IMR-90 (cell line): ENCODE data around the gene GRID1. TPM values are rescaled to one million over a fixed set of nuclear protein-coding genes. Genes with fewer than 3 reads are reported as not detected.

Experiments used
- ATAC-seq: fragments of 200-7000 bp; cut with Tn5 transposase; 2 replicates; pipeline ENCODE4 v1.9.1; 2020; ENCODE audit warnings: low read depth, mild to moderate bottlenecking, moderate library complexity
- BruUV-seq: library from RNA; stranded (reverse); fragments of 400-500 nt; replicated peaks from 2 replicates; lab custom pipeline; 2021; lab: Mats Ljungman, UMichigan
- CTCF ChIA-PET: fragments of 300-600 bp; formaldehyde crosslinking; extraction: SDS; loops from one replicate; lab custom pipeline; 2021; ENCODE audit warnings: antibody characterized with exemption; lab: Yijun Ruan, JAX
- POLR2A ChIA-PET: fragments of 300-600 bp; sonication (Branson Sonifier 250); formaldehyde crosslinking; loops from one replicate; lab custom pipeline; 2022; ENCODE audit warnings: antibody characterized with exemption; ENCODE audit not compliant: unreplicated experiment; lab: Charles Lee
- DNase-seq: peaks from one replicate; pipeline ENCODE4 v3.0.0; 2013
- H2AFZ ChIP-seq: replicated peaks from 2 replicates; pipeline ENCODE3; 2013; ENCODE audit warnings: low read length, mild to moderate bottlenecking; ENCODE audit not compliant: poor library complexity
- H2AK5ac ChIP-seq: 2 replicates; pipeline ENCODE4 v1.6.1; 2013; ENCODE audit warnings: low read depth, low read length, inconsistent platforms
- H2AK9ac ChIP-seq: replicated peaks from 2 replicates; pipeline ENCODE3; 2013; ENCODE audit warnings: mild to moderate bottlenecking, low read depth, low read length, moderate library complexity; ENCODE audit not compliant: poor library complexity
- H2BK120ac ChIP-seq: 2 replicates; pipeline ENCODE4 v1.6.1; 2013; ENCODE audit warnings: low read depth, low read length, inconsistent platforms
- H2BK15ac ChIP-seq: 3 replicates; pipeline ENCODE4 v1.6.1; 2013; ENCODE audit warnings: low read depth, low read length, inconsistent platforms
- H2BK20ac ChIP-seq: 2 replicates; pipeline ENCODE4 v1.6.1; 2013; ENCODE audit warnings: low read depth, mild to moderate bottlenecking, inconsistent platforms, low read length, moderate library complexity
- H2BK5ac ChIP-seq: 2 replicates; pipeline ENCODE4 v1.6.1; 2013; ENCODE audit warnings: mild to moderate bottlenecking, low read depth, low read length, inconsistent platforms; ENCODE audit not compliant: poor library complexity, severe bottlenecking
- H3K14ac ChIP-seq: replicated peaks from 2 replicates; pipeline ENCODE4 v1.6.1; 2013; ENCODE audit warnings: low read depth, low read length, inconsistent platforms
- H3K18ac ChIP-seq: 2 replicates; pipeline ENCODE4 v1.6.1; 2013; ENCODE audit warnings: low read depth, low read length, control low read depth
- H3K23ac ChIP-seq: 2 replicates; pipeline ENCODE4 v1.6.1; 2013; ENCODE audit warnings: low read depth, low read length, inconsistent platforms
- H3K27ac ChIP-seq: 2 replicates; pipeline ENCODE4 v1.5.1; 2013; ENCODE audit warnings: mild to moderate bottlenecking, control low read depth, low read length; ENCODE audit not compliant: insufficient read depth
- H3K27me3 ChIP-seq: 2 replicates; pipeline ENCODE4 v1.6.1; 2013; ENCODE audit warnings: low read length; ENCODE audit not compliant: control insufficient read depth, insufficient read depth
- H3K36me3 ChIP-seq: 2 replicates; pipeline ENCODE4 v1.6.1; 2013; ENCODE audit warnings: low read length, mixed read lengths; ENCODE audit not compliant: control insufficient read depth, insufficient read depth
- H3K4ac ChIP-seq: 2 replicates; pipeline ENCODE4 v1.6.1; 2013; ENCODE audit warnings: low read depth, low read length, inconsistent platforms
- H3K4me1 ChIP-seq: 2 replicates; pipeline ENCODE4 v1.6.1; 2013; ENCODE audit warnings: low read length, mixed read lengths; ENCODE audit not compliant: control insufficient read depth, insufficient read depth
- H3K4me2 ChIP-seq: 2 replicates; pipeline ENCODE4 v1.6.1; 2013; ENCODE audit warnings: low read depth, mild to moderate bottlenecking, control low read depth, low read length, moderate library complexity
- H3K4me3 ChIP-seq: 2 replicates; pipeline ENCODE4 v1.5.1; 2013; ENCODE audit warnings: low read depth, mild to moderate bottlenecking, control low read depth, low read length, moderate library complexity; ENCODE audit not compliant: insufficient read depth
- H3K56ac ChIP-seq: 2 replicates; pipeline ENCODE4 v1.6.1; 2013; ENCODE audit warnings: low read length, inconsistent platforms; ENCODE audit not compliant: insufficient read depth; ENCODE audit errors: extremely low read depth
- H3K79me1 ChIP-seq, 2 experiments: 2 replicates each; pipeline ENCODE4 v1.6.1; 2013; ENCODE audit warnings: low read length in 2 of 2, inconsistent platforms in 1 of 2, low read depth in 1 of 2
- H3K9ac ChIP-seq: 2 replicates; pipeline ENCODE4 v1.6.1; 2013; ENCODE audit warnings: low read depth, low read length, control low read depth
- H3K9me1 ChIP-seq: 2 replicates; pipeline ENCODE4 v1.6.1; 2013; ENCODE audit warnings: low read length, inconsistent platforms; ENCODE audit not compliant: insufficient read depth
- H3K9me3 ChIP-seq: 2 replicates; pipeline ENCODE4 v1.6.1; 2013; ENCODE audit warnings: low read length; ENCODE audit not compliant: control insufficient read depth, insufficient read depth
- H4K20me1 ChIP-seq: 2 replicates; pipeline ENCODE4 v1.6.1; 2013; ENCODE audit warnings: low read length, inconsistent platforms; ENCODE audit not compliant: insufficient read depth
- H4K5ac ChIP-seq: 2 replicates; pipeline ENCODE4 v1.6.1; 2013; ENCODE audit warnings: mild to moderate bottlenecking, low read depth, low read length, control low read depth
- H4K8ac ChIP-seq, 2 experiments: 2 replicates each; pipeline ENCODE4 v1.6.1; 2013; ENCODE audit warnings: low read depth in 2 of 2, low read length in 2 of 2, control low read depth in 1 of 2, inconsistent platforms in 1 of 2
- H4K91ac ChIP-seq: 2 replicates; pipeline ENCODE4 v1.6.1; 2013; ENCODE audit warnings: low read depth, low read length, inconsistent platforms; ENCODE audit not compliant: insufficient read depth
- BHLHE40 ChIP-seq: fragments of 150-350 bp; IDR thresholded peaks from 2 replicates; pipeline ENCODE4 v1.6.1; 2016; ENCODE audit warnings: mild to moderate bottlenecking, low read depth, low read length
- CEBPB ChIP-seq: IDR thresholded peaks from 2 replicates; pipeline ENCODE4 v1.6.1; 2012; ENCODE audit warnings: low read depth, low read length, improper control_type of control experiment
- CHD1 ChIP-seq: IDR thresholded peaks from 2 replicates; pipeline ENCODE4 v1.6.1; 2012; ENCODE audit warnings: low read depth, low read length, improper control_type of control experiment
- FOS ChIP-seq: fragments of 150-350 bp; IDR thresholded peaks from 2 replicates; pipeline ENCODE4 v1.6.1; 2016; ENCODE audit warnings: low read depth, low read length
- MAFK ChIP-seq: IDR thresholded peaks from 2 replicates; pipeline ENCODE4 v1.6.1; 2012; ENCODE audit warnings: low read depth, low read length, improper control_type of control experiment
- MAZ ChIP-seq: IDR thresholded peaks from 2 replicates; pipeline ENCODE4 v1.6.1; 2012; ENCODE audit warnings: low read depth, mild to moderate bottlenecking, low read length, improper control_type of control experiment, moderate library complexity, borderline replicate concordance
- MXI1 ChIP-seq: IDR thresholded peaks from 2 replicates; pipeline ENCODE4 v1.6.1; 2012; ENCODE audit warnings: low read depth, mild to moderate bottlenecking, low read length, moderate library complexity, borderline replicate concordance
- NFE2L2 ChIP-seq: fragments of 150-350 bp; IDR thresholded peaks from 2 replicates; pipeline ENCODE4 v1.6.1; 2016; ENCODE audit warnings: low read depth, mild to moderate bottlenecking, low read length
- POLR2A ChIP-seq: IDR thresholded peaks from 2 replicates; pipeline ENCODE4 v1.6.1; 2012; ENCODE audit warnings: mild to moderate bottlenecking, low read depth, low read length
- RAD21 ChIP-seq: IDR thresholded peaks from 2 replicates; pipeline ENCODE4 v1.6.1; 2012; ENCODE audit warnings: low read length, improper control_type of control experiment
- RCOR1 ChIP-seq: IDR thresholded peaks from 2 replicates; pipeline ENCODE4 v1.6.1; 2012; ENCODE audit warnings: mild to moderate bottlenecking, low read length, improper control_type of control experiment; ENCODE audit not compliant: insufficient replicate concordance
- RFX5 ChIP-seq: IDR thresholded peaks from 2 replicates; pipeline ENCODE4 v1.8.0; 2012; ENCODE audit warnings: low read depth, mild to moderate bottlenecking, low read length, moderate library complexity
- SMC3 ChIP-seq: fragments of 150-350 bp; IDR thresholded peaks from 2 replicates; pipeline ENCODE4 v1.6.1; 2016; ENCODE audit warnings: low read depth, mild to moderate bottlenecking, antibody characterized with exemption, low read length, moderate library complexity
- WGBS, 2 experiments: methylation state at CpG; one replicate each; pipeline versions ENCODE4 v1.1.5 to v1.1.7; 2013; ENCODE audit warnings: missing lambda C conversion rate in 2 of 2; ENCODE audit not compliant: insufficient read length in 1 of 2; ENCODE audit errors: extremely low coverage in 2 of 2; 5-methylcytosine and 5-hydroxymethylcytosine counted together
- dilution Hi-C: fragments of 300-500 bp; cut with HindIII; formaldehyde crosslinking; loops from one replicate; pipeline ENCODE4 v1.14.3; 2018; ENCODE audit warnings: low sequenced_read_pairs; ENCODE audit not compliant: unreplicated experiment
- in situ Hi-C: fragments of 300-500 bp; cut with MboI; formaldehyde crosslinking; loops from 3 replicates; pipeline ENCODE4 v1.14.3; 2019; ENCODE audit warnings: low sequenced_read_pairs, inconsistent platforms, mixed read lengths
- intact Hi-C: fragments of 100-400 bp; cut with micrococcal nuclease; formaldehyde crosslinking; loops from 2 replicates; pipeline ENCODE4 v1.10.0; 2022
- polyA plus RNA-seq, 3 experiments: library from polyadenylated mRNA; depleted of rRNA; stranded (reverse); fragments of >200 nt; gene quantifications; 2 replicates each; pipeline ENCODE4 v1.2.3, GENCODE V29; 2012; ENCODE audit warnings: low replicate concordance in 1 of 3
- total RNA-seq: library from RNA; depleted of rRNA; stranded (reverse); fragments of >200 nt; gene quantifications from 2 replicates; pipeline ENCODE4 v1.2.3, GENCODE V29; 2012
- TF ChIP-seq, protein P1 (sequence below): conservative IDR thresholded peaks from 2 replicates; pipeline ENCODE4 v1.5.1; 2012; ENCODE audit warnings: mild to moderate bottlenecking, low read depth, low read length, improper control_type of control experiment
- TF ChIP-seq, protein P2 (sequence below): fragments of 150-350 bp; IDR thresholded peaks from 2 replicates; pipeline ENCODE4 v1.6.1; 2016; ENCODE audit warnings: low read depth, mild to moderate bottlenecking, low read length, moderate library complexity, borderline replicate concordance
- TF ChIP-seq, protein P3 (sequence below): fragments of 150-350 bp; IDR thresholded peaks from 2 replicates; pipeline ENCODE4 v1.6.1; 2017; ENCODE audit warnings: mild to moderate bottlenecking, antibody characterized with exemption, low read length, low read depth

The GRID1 gene
- total and polyA plus RNA-seq, 2 of the 4 experiments (the other 2 are of a cell fraction), result not detected

DNA sequence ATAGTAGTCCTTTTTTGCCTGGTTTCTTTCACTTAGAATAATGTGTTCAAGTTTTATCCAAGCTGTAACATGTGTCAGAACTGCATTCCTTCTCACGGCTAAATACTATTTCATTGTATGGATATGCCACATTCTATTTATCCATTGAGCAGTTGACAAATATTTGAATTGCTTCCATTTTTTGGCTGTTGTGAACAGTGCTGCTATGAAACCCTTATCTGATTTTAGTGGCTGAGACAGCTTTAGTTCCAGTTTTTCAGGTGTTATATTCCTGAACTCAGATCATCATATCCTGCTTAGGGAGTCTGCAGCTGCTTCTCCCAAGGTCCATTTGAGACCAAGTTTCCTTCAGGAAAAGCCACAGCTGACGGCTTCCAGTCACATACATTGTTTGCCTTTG, 339.2 kb downstream of the GRID1 start:
- dilution Hi-C loops, result no loop called here
- H3K56ac ChIP-seq, result no peak overlapping the region
- no peak overlapping the region for H3K27ac ChIP-seq
- DNase-seq, result no peak
- no peak overlapping the region for H4K8ac ChIP-seq
- no peak overlapping the region for H3K9ac ChIP-seq
- H2AFZ ChIP-seq, result no peak overlapping the region
- WGBS, 2 experiments, result no CpG with 5 or more reads among the region's 2 CpGs
- H3K9me3 ChIP-seq, result peaks cover 11% of the 10 kb centered on the region; the same call in 1 of the 2 replicates
- H3K36me3 ChIP-seq, result no peaks in the 10 kb centered on the region
- H3K4me2 ChIP-seq, result no peak overlapping the region
- no peak overlapping the region for H4K5ac ChIP-seq
- H3K14ac ChIP-seq, result no peak overlapping the region
- no peak overlapping the region for H4K91ac ChIP-seq
- H2BK5ac ChIP-seq, result no peak overlapping the region
- no peaks in the 10 kb centered on the region for H3K27me3 ChIP-seq
- ChIA-PET CTCF (no interaction called here), POLR2A (no interaction called here)
- no peak overlapping the region for H2BK15ac ChIP-seq
- intact Hi-C loops, result no loop called here
- H2BK120ac ChIP-seq, result no peak overlapping the region
- H3K4ac ChIP-seq, result no peak overlapping the region
- TF ChIP-seq FOS, result no peak
- TF ChIP-seq, protein P1, sequence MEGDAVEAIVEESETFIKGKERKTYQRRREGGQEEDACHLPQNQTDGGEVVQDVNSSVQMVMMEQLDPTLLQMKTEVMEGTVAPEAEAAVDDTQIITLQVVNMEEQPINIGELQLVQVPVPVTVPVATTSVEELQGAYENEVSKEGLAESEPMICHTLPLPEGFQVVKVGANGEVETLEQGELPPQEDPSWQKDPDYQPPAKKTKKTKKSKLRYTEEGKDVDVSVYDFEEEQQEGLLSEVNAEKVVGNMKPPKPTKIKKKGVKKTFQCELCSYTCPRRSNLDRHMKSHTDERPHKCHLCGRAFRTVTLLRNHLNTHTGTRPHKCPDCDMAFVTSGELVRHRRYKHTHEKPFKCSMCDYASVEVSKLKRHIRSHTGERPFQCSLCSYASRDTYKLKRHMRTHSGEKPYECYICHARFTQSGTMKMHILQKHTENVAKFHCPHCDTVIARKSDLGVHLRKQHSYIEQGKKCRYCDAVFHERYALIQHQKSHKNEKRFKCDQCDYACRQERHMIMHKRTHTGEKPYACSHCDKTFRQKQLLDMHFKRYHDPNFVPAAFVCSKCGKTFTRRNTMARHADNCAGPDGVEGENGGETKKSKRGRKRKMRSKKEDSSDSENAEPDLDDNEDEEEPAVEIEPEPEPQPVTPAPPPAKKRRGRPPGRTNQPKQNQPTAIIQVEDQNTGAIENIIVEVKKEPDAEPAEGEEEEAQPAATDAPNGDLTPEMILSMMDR, result no peak
- TF ChIP-seq BHLHE40, result no peak
- TF ChIP-seq RFX5, result no peak
- TF ChIP-seq NFE2L2, result no peak
- no peak for TF ChIP-seq CHD1
- no peak for TF ChIP-seq MAZ
- no peak for TF ChIP-seq CEBPB
- TF ChIP-seq RCOR1, result no peak
- TF ChIP-seq, protein P2, sequence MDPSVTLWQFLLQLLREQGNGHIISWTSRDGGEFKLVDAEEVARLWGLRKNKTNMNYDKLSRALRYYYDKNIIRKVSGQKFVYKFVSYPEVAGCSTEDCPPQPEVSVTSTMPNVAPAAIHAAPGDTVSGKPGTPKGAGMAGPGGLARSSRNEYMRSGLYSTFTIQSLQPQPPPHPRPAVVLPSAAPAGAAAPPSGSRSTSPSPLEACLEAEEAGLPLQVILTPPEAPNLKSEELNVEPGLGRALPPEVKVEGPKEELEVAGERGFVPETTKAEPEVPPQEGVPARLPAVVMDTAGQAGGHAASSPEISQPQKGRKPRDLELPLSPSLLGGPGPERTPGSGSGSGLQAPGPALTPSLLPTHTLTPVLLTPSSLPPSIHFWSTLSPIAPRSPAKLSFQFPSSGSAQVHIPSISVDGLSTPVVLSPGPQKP, result no peak
- TF ChIP-seq POLR2A, result no peak
- TF ChIP-seq MXI1, result no peak
- TF ChIP-seq, protein P3, sequence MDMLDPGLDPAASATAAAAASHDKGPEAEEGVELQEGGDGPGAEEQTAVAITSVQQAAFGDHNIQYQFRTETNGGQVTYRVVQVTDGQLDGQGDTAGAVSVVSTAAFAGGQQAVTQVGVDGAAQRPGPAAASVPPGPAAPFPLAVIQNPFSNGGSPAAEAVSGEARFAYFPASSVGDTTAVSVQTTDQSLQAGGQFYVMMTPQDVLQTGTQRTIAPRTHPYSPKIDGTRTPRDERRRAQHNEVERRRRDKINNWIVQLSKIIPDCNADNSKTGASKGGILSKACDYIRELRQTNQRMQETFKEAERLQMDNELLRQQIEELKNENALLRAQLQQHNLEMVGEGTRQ, result no peak
- no peak for TF ChIP-seq MAFK
- no peak for TF ChIP-seq RAD21
- no peak for TF ChIP-seq SMC3
- no peaks in the 10 kb centered on the region for H3K79me1 ChIP-seq
- H3K23ac ChIP-seq, result no peak overlapping the region
- H2AK9ac ChIP-seq, result no peak overlapping the region
- no peaks in the 10 kb centered on the region for H3K4me1 ChIP-seq
- H2AK5ac ChIP-seq, result no peak overlapping the region
- ATAC-seq, result no peak
- in situ Hi-C loops, result no loop called here
- H3K4me3 ChIP-seq, result no peak overlapping the region
- no peaks in the 10 kb centered on the region for H3K9me1 ChIP-seq
- BruUV-seq, result no TSS peak
- no peaks in the 10 kb centered on the region for H4K20me1 ChIP-seq
- H3K18ac ChIP-seq, result no peak overlapping the region
- no peak overlapping the region for H2BK20ac ChIP-seq
